Measurements from ENCODE around the gene MICAL3.

DNA sequence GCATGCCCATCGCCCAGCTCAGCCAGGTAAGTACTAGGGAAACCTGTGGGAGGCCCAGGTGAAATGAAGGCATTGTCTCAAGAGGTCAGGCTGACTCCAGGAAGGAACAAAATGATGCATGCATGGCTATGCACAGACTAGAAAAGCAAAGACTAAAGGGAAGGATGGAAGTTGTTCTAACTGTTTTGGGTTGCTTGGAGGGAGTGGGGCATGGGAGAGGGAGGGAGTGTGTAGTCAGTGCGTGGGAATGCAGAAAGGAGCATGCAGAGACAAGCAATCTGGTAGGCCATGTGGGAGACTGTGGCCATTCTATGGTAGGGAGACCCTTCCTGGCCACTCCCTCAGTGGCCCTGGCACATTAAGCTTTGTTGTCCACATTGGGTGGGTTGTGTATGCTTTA, 2.9 kb downstream of the MICAL3 start:
- TF ChIP-seq, protein P1, sequence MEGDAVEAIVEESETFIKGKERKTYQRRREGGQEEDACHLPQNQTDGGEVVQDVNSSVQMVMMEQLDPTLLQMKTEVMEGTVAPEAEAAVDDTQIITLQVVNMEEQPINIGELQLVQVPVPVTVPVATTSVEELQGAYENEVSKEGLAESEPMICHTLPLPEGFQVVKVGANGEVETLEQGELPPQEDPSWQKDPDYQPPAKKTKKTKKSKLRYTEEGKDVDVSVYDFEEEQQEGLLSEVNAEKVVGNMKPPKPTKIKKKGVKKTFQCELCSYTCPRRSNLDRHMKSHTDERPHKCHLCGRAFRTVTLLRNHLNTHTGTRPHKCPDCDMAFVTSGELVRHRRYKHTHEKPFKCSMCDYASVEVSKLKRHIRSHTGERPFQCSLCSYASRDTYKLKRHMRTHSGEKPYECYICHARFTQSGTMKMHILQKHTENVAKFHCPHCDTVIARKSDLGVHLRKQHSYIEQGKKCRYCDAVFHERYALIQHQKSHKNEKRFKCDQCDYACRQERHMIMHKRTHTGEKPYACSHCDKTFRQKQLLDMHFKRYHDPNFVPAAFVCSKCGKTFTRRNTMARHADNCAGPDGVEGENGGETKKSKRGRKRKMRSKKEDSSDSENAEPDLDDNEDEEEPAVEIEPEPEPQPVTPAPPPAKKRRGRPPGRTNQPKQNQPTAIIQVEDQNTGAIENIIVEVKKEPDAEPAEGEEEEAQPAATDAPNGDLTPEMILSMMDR (IDR thresholded peaks at IDR 0.05) = no peak
- TF ChIP-seq EZH2 (IDR thresholded peaks at IDR 0.05) (no peak), EZH2phosphoT487 (IDR thresholded peaks at IDR 0.05) (no peak)

Measured in neural progenitor cell (in vitro differentiated cells).